SK-N-SH (cell line): ENCODE results near the gene COL20A1. TPM values are rescaled to one million over a fixed set of nuclear protein-coding genes. Genes with fewer than 3 reads are reported as not detected.

Source experiments
- CTCF ChIA-PET: fragments of 300-600, 350-600 bp; formaldehyde crosslinking; extraction: SDS; loops from one replicate; lab custom pipeline; 2021; lab: Yijun Ruan, JAX
- POLR2A ChIA-PET: fragments of 350-600 bp; sonication (Branson Sonifier 250); formaldehyde crosslinking; extraction: SDS; loops from one replicate; lab custom pipeline; 2020; ENCODE audit warnings: antibody characterized with exemption, inconsistent platforms; lab: Yijun Ruan, JAX
- DNase-seq: peaks from one replicate; pipeline ENCODE4 v3.0.0; 2012
- H2AFZ ChIP-seq: fragments of 200-600 bp; sonication (generic); 2 replicates; pipeline ENCODE4 v1.8.1; 2016; ENCODE audit warnings: antibody characterized with exemption, mild to moderate bottlenecking, low read depth
- H3F3A ChIP-seq: fragments of 200-600 bp; sonication (generic); replicated peaks from 2 replicates; pipeline ENCODE3; 2016; ENCODE audit warnings: antibody characterized with exemption, mild to moderate bottlenecking; ENCODE audit not compliant: insufficient read depth
- H3K27ac ChIP-seq, 2 experiments: fragments of 200-500 bp in 1 of 2; fragments of 200-600 bp in 1 of 2; sonication (Bioruptor generic) in 1 of 2; sonication (generic), shearing (Covaris generic) in 1 of 2; 2 replicates each; pipeline versions ENCODE4 v1.5.1 to v1.6.1; 2014 to 2016; ENCODE audit warnings: low read depth in 2 of 2, inconsistent platforms in 1 of 2, low read length in 1 of 2, mild to moderate bottlenecking in 1 of 2, mixed read lengths in 1 of 2
- H3K27me3 ChIP-seq: fragments of 200-600 bp; sonication (generic), shearing (Covaris generic); 2 replicates; pipeline ENCODE4 v1.6.1; 2016; ENCODE audit warnings: mixed run types; ENCODE audit not compliant: insufficient read depth
- H3K36me3 ChIP-seq, 2 experiments: fragments of 200-500 bp in 1 of 2; fragments of 200-600 bp in 1 of 2; sonication (Bioruptor generic) in 1 of 2; sonication (generic) in 1 of 2; replicated peaks in 1 of 2; 2 replicates each; pipeline versions ENCODE3 to v1.5.1; 2014 to 2016; ENCODE audit warnings: low read length in 1 of 2, mild to moderate bottlenecking in 1 of 2; ENCODE audit not compliant: insufficient read depth in 2 of 2, control insufficient read depth in 1 of 2
- H3K4me1 ChIP-seq, 2 experiments: fragments of 200-500 bp in 1 of 2; fragments of 200-600 bp in 1 of 2; sonication (Bioruptor generic) in 1 of 2; sonication (generic), shearing (Covaris generic) in 1 of 2; 2 replicates each; pipeline versions ENCODE4 v1.5.1 to v1.6.1; 2014 to 2016; ENCODE audit warnings: low read depth in 1 of 2, low read length in 1 of 2, mixed run types in 1 of 2; ENCODE audit not compliant: insufficient read depth in 2 of 2, control insufficient read depth in 1 of 2
- H3K4me2 ChIP-seq: fragments of 200-600 bp; sonication (generic), shearing (Covaris generic); 2 replicates; pipeline ENCODE4 v1.6.1; 2017; ENCODE audit warnings: mixed run types
- H3K4me3 ChIP-seq, 2 experiments: fragments of 200-500 bp in 1 of 2; fragments of 200-600 bp in 1 of 2; sonication (Bioruptor generic) in 1 of 2; sonication (generic), shearing (Covaris generic) in 1 of 2; 2 replicates each; pipeline versions ENCODE4 v1.5.1 to v1.8.1; 2014 to 2016; ENCODE audit warnings: low read depth in 2 of 2, inconsistent platforms in 1 of 2, low read length in 1 of 2, mild to moderate bottlenecking in 1 of 2, mixed read lengths in 1 of 2, moderate library complexity in 1 of 2
- H3K79me2 ChIP-seq: fragments of 200-600 bp; sonication (generic); 2 replicates; pipeline ENCODE4 v1.8.1; 2017; ENCODE audit warnings: mild to moderate bottlenecking; ENCODE audit not compliant: insufficient read depth
- H3K9ac ChIP-seq: fragments of 200-600 bp; sonication (generic); 2 replicates; pipeline ENCODE4 v1.6.1; 2017; ENCODE audit warnings: mixed run types
- H3K9me2 ChIP-seq: fragments of 200-600 bp; sonication (generic); 2 replicates; pipeline ENCODE4 v1.6.1; 2017; ENCODE audit warnings: mixed run types
- H3K9me3 ChIP-seq: fragments of 200-600 bp; sonication (generic); 2 replicates; pipeline ENCODE4 v1.6.1; 2017; ENCODE audit warnings: mixed run types, mild to moderate bottlenecking, moderate library complexity
- H4K20me1 ChIP-seq: fragments of 200-600 bp; sonication (generic); 2 replicates; pipeline ENCODE4 v1.6.1; 2017; ENCODE audit warnings: mild to moderate bottlenecking, mixed run types; ENCODE audit not compliant: insufficient read depth
- CHD2 ChIP-seq: fragments of 150-350 bp; IDR thresholded peaks from 2 replicates; pipeline ENCODE4 v1.6.1; 2018; ENCODE audit warnings: low read length; ENCODE audit not compliant: partially characterized antibody
- ELF1 ChIP-seq: IDR thresholded peaks from 2 replicates; pipeline ENCODE4 v1.4.0; 2012
- EP300 ChIP-seq, 2 experiments: IDR thresholded peaks; 2 replicates each; pipeline versions ENCODE4 v1.4.0 to v1.6.1; 2012; ENCODE audit warnings: borderline replicate concordance in 1 of 2, low read depth in 1 of 2, low read length in 1 of 2
- FOSL2 ChIP-seq: IDR thresholded peaks from 2 replicates; pipeline ENCODE4 v1.4.0; 2012; ENCODE audit warnings: low read depth, mild to moderate bottlenecking, moderate library complexity, borderline replicate concordance
- GABPA ChIP-seq: IDR thresholded peaks from 2 replicates; pipeline ENCODE4 v1.4.0; 2012; ENCODE audit warnings: low read depth, mild to moderate bottlenecking
- MAX ChIP-seq: IDR thresholded peaks from 2 replicates; pipeline ENCODE4 v1.4.0; 2012; ENCODE audit warnings: low read depth
- MXI1 ChIP-seq: IDR thresholded peaks from 2 replicates; pipeline ENCODE4 v1.6.1; 2012; ENCODE audit warnings: mild to moderate bottlenecking, low read depth, low read length, improper control_type of control experiment
- NFIC ChIP-seq: IDR thresholded peaks from 2 replicates; pipeline ENCODE4 v1.4.0; 2012; ENCODE audit warnings: borderline replicate concordance
- NRF1 ChIP-seq: IDR thresholded peaks from 2 replicates; pipeline ENCODE4 v1.6.1; 2012; ENCODE audit warnings: low read depth, mild to moderate bottlenecking, low read length
- PBX3 ChIP-seq: IDR thresholded peaks from 2 replicates; pipeline ENCODE4; 2012
- POLR2AphosphoS5 ChIP-seq: IDR thresholded peaks from 2 replicates; pipeline ENCODE4 v1.6.1; 2012; ENCODE audit warnings: low read depth, low read length
- RAD21 ChIP-seq: IDR thresholded peaks from 2 replicates; pipeline ENCODE4 v1.6.1; 2012; ENCODE audit warnings: mild to moderate bottlenecking, low read length
- RCOR1 ChIP-seq: fragments of 150-350 bp; IDR thresholded peaks from 2 replicates; pipeline ENCODE4 v1.6.1; 2017; ENCODE audit warnings: antibody characterized with exemption, low read length
- RXRA ChIP-seq: IDR thresholded peaks from 2 replicates; pipeline ENCODE4 v1.4.0; 2012; ENCODE audit warnings: low read depth, mild to moderate bottlenecking, borderline replicate concordance
- SIN3A ChIP-seq: IDR thresholded peaks from 2 replicates; pipeline ENCODE4 v1.6.1; 2012; ENCODE audit warnings: low read depth, mild to moderate bottlenecking, low read length, moderate library complexity, borderline replicate concordance
- TAF1 ChIP-seq: IDR thresholded peaks from 2 replicates; pipeline ENCODE4 v1.6.1; 2012; ENCODE audit warnings: low read depth, mild to moderate bottlenecking, low read length, moderate library complexity, borderline replicate concordance
- TCF12 ChIP-seq: IDR thresholded peaks from 2 replicates; pipeline ENCODE4 v1.4.0; 2012
- USF2 ChIP-seq: fragments of 150-350 bp; IDR thresholded peaks from 2 replicates; pipeline ENCODE4 v1.6.1; 2017; ENCODE audit warnings: antibody characterized with exemption, low read length, low read depth, borderline replicate concordance
- ZBTB33 ChIP-seq: IDR thresholded peaks from 2 replicates; pipeline ENCODE4 v1.4.0; 2012; ENCODE audit warnings: low read depth, borderline replicate concordance
- WGBS: methylation state at CpG from one replicate; pipeline ENCODE4 v1.1.6; 2017; ENCODE audit warnings: low lambda C conversion rate; 5-methylcytosine and 5-hydroxymethylcytosine counted together
- polyA plus RNA-seq, 3 experiments: library from polyadenylated mRNA; depleted of rRNA; stranded (reverse); fragments of >200 nt; gene quantifications; 2 replicates each; pipeline ENCODE4 v1.2.3, GENCODE V29; 2012

Gene COL20A1
- polyA plus RNA-seq, 1 of the 3 experiments (the other 2 are of a cell fraction), result not detected

- Histone ChIP-seq H2AFZ (no peak overlapping the region), H3K4me3 (no peak overlapping the region), H4K20me1 (no peaks in the 10 kb centered on the region), H3K9me2 (no peaks in the 10 kb centered on the region), H3K4me1 (peaks cover 0 to 4% of the 10 kb centered on the region in 2 experiments; a peak in 1 of 4 replicates), H3K9me3 (no peaks in the 10 kb centered on the region), H3F3A (no peaks in the 10 kb centered on the region), H3K79me2 (no peaks in the 10 kb centered on the region), H3K36me3 (no peaks in the 10 kb centered on the region), H3K4me2 (no peak overlapping the region), H3K27ac (no peak overlapping the region), H3K27me3 (no peaks in the 10 kb centered on the region), H3K9ac (no peak overlapping the region)
- no peak for DNase-seq
- 51% methylated on average over 17 of the region's 24 CpGs for WGBS
- POLR2A ChIA-PET, result no interaction called here
- CTCF ChIA-PET, result interaction anchor here (1.1 to 3.0 kb wide), 5 partner anchors 10 to 188 kb away, joined by 3 to 19 read pairs (median 10); no protein-coding TSS in a partner anchor
- TF ChIP-seq TCF12, result no peak
- TF ChIP-seq PBX3, result no peak
- no peak for TF ChIP-seq CHD2
- TF ChIP-seq FOSL2, result no peak
- no peak for TF ChIP-seq NRF1
- TF ChIP-seq ELF1, result no peak
Measured at GRCh38 chr20:63367446-63368055, 74.6 kb downstream of the COL20A1 start.

- no peak overlapping the region for H3K4me2 ChIP-seq
- no peaks in the 10 kb centered on the region for H3K27me3 ChIP-seq
- H3F3A ChIP-seq, result no peaks in the 10 kb centered on the region
- peaks cover 0 to 4% of the 10 kb centered on the region in 2 experiments; a peak in 1 of 4 replicates for H3K4me1 ChIP-seq
- no peaks in the 10 kb centered on the region for H3K9me3 ChIP-seq
- ChIA-PET POLR2A (no interaction called here), CTCF (interaction anchor here (1.0 to 3.0 kb wide), 5 partner anchors 10 to 72 kb away, joined by 4 to 19 read pairs (median 10); no protein-coding TSS in a partner anchor)
- no peak overlapping the region for H3K27ac ChIP-seq
- no peaks in the 10 kb centered on the region for H3K79me2 ChIP-seq
- H4K20me1 ChIP-seq, result no peaks in the 10 kb centered on the region
- 14% methylated on average over 1 of the region's 8 CpGs for WGBS
- no peak for TF ChIP-seq USF2
- TF ChIP-seq TCF12, result no peak
- no peak for TF ChIP-seq FOSL2
- no peak for TF ChIP-seq GABPA
- TF ChIP-seq MXI1, result no peak
- TF ChIP-seq NFIC, result no peak
- no peak for TF ChIP-seq EP300 (IDR thresholded peaks at IDR 0.05; ENCODE audit: borderline replicate concordance in 1 of 2, low read depth in 1 of 2, low read length in 1 of 2)
- TF ChIP-seq RCOR1, result no peak
- TF ChIP-seq RXRA, result no peak
- TF ChIP-seq CHD2, result no peak
- TF ChIP-seq RAD21, result no peak
- no peak for TF ChIP-seq TAF1
- no peak for TF ChIP-seq POLR2AphosphoS5
- TF ChIP-seq SIN3A, result no peak
- no peak for TF ChIP-seq MAX
- TF ChIP-seq NRF1, result no peak
- TF ChIP-seq ZBTB33, result no peak
- TF ChIP-seq, all 33 proteins: peak for 0
- Histone ChIP-seq H3K4me3 (no peak overlapping the region), H3K36me3 (no peaks in the 10 kb centered on the region), H3K9ac (no peak overlapping the region), H2AFZ (no peak overlapping the region), H3K9me2 (no peaks in the 10 kb centered on the region)
- DNase-seq, result no peak
Measured at GRCh38 chr20:63368151-63368550, 75.2 kb downstream of the COL20A1 start.
